Natural killer cell (primary cell): ENCODE data around the gene SEPTIN8. TPM values are rescaled to one million over a fixed set of nuclear protein-coding genes. Genes with fewer than 3 reads are reported as not detected.

Source experiments
- ATAC-seq, 3 donors: fragments of 150-1000 bp in 2 of 3; fragments of 200-7000 bp in 1 of 3; cut with Tn5 transposase; 1 replicate in 1 of 3; 2 replicates in 2 of 3; pipeline ENCODE4 v1.10.0; 2021; ENCODE audit warnings: mild to moderate bottlenecking in 2 of 3, moderate library complexity in 2 of 3
- DNase-seq, 2 donors: peaks; one replicate each; pipeline versions ENCODE4 v3.0.0 to v3.0.0-alpha.2; 2013 to 2021; ENCODE audit warnings: mixed read lengths in 1 of 2
- H3K27ac ChIP-seq: one replicate; pipeline ENCODE4 v1.5.1; 2013; ENCODE audit warnings: mild to moderate bottlenecking, low read length
- H3K27me3 ChIP-seq: one replicate; pipeline ENCODE4 v1.6.1; 2013; ENCODE audit warnings: low read length; ENCODE audit not compliant: control insufficient read depth, insufficient read depth
- H3K36me3 ChIP-seq: one replicate; pipeline ENCODE4 v1.6.1; 2013; ENCODE audit warnings: low read length; ENCODE audit not compliant: control insufficient read depth, insufficient read depth
- H3K4me1 ChIP-seq: one replicate; pipeline ENCODE4 v1.6.1; 2013; ENCODE audit warnings: low read length; ENCODE audit not compliant: control insufficient read depth, insufficient read depth
- H3K4me3 ChIP-seq: one replicate; pipeline ENCODE4 v1.5.1; 2013; ENCODE audit warnings: low read length
- H3K9me3 ChIP-seq: one replicate; pipeline ENCODE4 v1.6.1; 2013; ENCODE audit warnings: low read length; ENCODE audit not compliant: control insufficient read depth, insufficient read depth
- H3K27ac Mint-ChIP-seq, 2 donors: one replicate each; pipeline ENCODE4 v1.8.0; 2022; ENCODE audit warnings: mild to moderate bottlenecking in 2 of 2, mixed read lengths in 2 of 2, moderate library complexity in 1 of 2
- H3K27me3 Mint-ChIP-seq, 2 donors: one replicate each; pipeline ENCODE4 v1.8.0; 2022; ENCODE audit warnings: low read depth in 2 of 2, mixed read lengths in 2 of 2
- H3K36me3 Mint-ChIP-seq: one replicate; pipeline ENCODE4 v1.8.0; 2022; ENCODE audit warnings: mixed read lengths
- H3K4me1 Mint-ChIP-seq, 2 donors: one replicate each; pipeline ENCODE4 v1.8.0; 2022; ENCODE audit warnings: mixed read lengths in 2 of 2
- H3K4me3 Mint-ChIP-seq: one replicate; pipeline ENCODE4 v1.8.0; 2022; ENCODE audit warnings: mild to moderate bottlenecking, moderate library complexity, mixed read lengths
- H3K9me3 Mint-ChIP-seq, 2 donors: one replicate each; pipeline ENCODE4 v1.8.0; 2022; ENCODE audit warnings: mixed read lengths in 2 of 2
- WGBS: methylation state at CpG from one replicate; pipeline ENCODE4 v1.1.7; 2013; ENCODE audit warnings: missing lambda C conversion rate; ENCODE audit not compliant: insufficient coverage; 5-methylcytosine and 5-hydroxymethylcytosine counted together
- intact Hi-C: fragments of 100-400 bp; cut with micrococcal nuclease; formaldehyde crosslinking; loops from one replicate; pipeline ENCODE4 v1.14.2; 2022
- total RNA-seq, 4 donors: library from RNA; stranded (reverse); fragments of 120-200 nt in 1 of 4; gene quantifications; one replicate each; pipeline versions ENCODE4 v1.2.3 to v1.2.4, GENCODE V29; 2013 to 2022
- TF ChIP-seq, protein P1 (sequence below): fragments of 200-600 bp; IDR thresholded peaks from one replicate; pipeline ENCODE4 v1.8.0; 2022; ENCODE audit warnings: antibody characterized with exemption

Gene SEPTIN8
- total RNA-seq, 3 donors from 2014 or later (not counting 1 experiment from before 2014, with no cell fraction given), result 5.2 to 17.0 (median 9.4) TPM

DNA sequence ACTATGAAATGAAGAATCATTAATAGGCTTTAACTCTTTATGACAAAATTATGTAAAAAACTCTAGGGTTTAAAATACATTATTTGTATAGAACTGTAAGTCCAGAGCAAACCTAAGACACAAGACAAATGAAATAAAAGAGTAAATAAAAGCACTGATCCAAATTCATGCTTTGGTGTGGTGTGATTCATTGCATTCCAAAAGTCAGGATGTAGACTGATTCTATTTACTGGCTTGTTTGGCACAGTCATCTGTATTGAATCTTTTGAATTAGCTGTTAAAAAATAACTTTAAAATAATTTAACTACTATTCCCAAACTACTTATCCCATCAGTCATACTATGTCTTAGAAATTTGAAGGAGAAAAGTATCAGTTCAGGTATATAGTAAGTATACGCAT is 72.2 kb downstream of the SEPTIN8 start:
- Mint-ChIP-seq H3K9me3 (no peaks in the 10 kb centered on the region), H3K36me3 (peaks cover 13% of the 10 kb centered on the region), H3K4me1 (no peaks in the 10 kb centered on the region), H3K27me3 (no peaks in the 10 kb centered on the region), H3K27ac (no peak overlapping the region), H3K4me3 (no peak overlapping the region)
- H3K4me1 ChIP-seq, result no peaks in the 10 kb centered on the region
- H3K27me3 ChIP-seq, result no peaks in the 10 kb centered on the region
- no peak overlapping the region for H3K27ac ChIP-seq
- ATAC-seq (no peak), DNase-seq (no peak)
- peaks cover 28% of the 10 kb centered on the region for H3K36me3 ChIP-seq
- TF ChIP-seq, protein P1, sequence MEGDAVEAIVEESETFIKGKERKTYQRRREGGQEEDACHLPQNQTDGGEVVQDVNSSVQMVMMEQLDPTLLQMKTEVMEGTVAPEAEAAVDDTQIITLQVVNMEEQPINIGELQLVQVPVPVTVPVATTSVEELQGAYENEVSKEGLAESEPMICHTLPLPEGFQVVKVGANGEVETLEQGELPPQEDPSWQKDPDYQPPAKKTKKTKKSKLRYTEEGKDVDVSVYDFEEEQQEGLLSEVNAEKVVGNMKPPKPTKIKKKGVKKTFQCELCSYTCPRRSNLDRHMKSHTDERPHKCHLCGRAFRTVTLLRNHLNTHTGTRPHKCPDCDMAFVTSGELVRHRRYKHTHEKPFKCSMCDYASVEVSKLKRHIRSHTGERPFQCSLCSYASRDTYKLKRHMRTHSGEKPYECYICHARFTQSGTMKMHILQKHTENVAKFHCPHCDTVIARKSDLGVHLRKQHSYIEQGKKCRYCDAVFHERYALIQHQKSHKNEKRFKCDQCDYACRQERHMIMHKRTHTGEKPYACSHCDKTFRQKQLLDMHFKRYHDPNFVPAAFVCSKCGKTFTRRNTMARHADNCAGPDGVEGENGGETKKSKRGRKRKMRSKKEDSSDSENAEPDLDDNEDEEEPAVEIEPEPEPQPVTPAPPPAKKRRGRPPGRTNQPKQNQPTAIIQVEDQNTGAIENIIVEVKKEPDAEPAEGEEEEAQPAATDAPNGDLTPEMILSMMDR, result no peak
- intact Hi-C loops, result no loop called here
- no peak overlapping the region for H3K4me3 ChIP-seq
- no CpG with 5 or more reads among the region's 1 CpG for WGBS
- H3K9me3 ChIP-seq, result no peaks in the 10 kb centered on the region

Other genes with a start within 250 kb of the SEPTIN8 start
- not detected for gene IL5, start 233.7 kb downstream of the SEPTIN8 start, total RNA-seq
- 10 to 100 TPM; 21.0 to 31.2 (median 27.5) TPM for gene RAD50, start 220.3 kb downstream of the SEPTIN8 start, total RNA-seq
- 1 to 10 TPM in 1 of 3 donors, under 1 TPM in 1, not detected in 1; 0.80 to 1.4 TPM for gene IL13, start 119.1 kb downstream of the SEPTIN8 start, total RNA-seq
- gene IL4, start 103.2 kb downstream of the SEPTIN8 start, total RNA-seq, result 1 to 10 TPM in 1 of 3 donors, not detected in 2; 8.1 TPM
- gene KIF3A, start 39.7 kb downstream of the SEPTIN8 start, total RNA-seq, result 10 to 100 TPM; 13.6 to 19.2 (median 18.6) TPM
- gene CCNI2, start 29.8 kb downstream of the SEPTIN8 start, total RNA-seq, result 1 to 10 TPM in 1 of 3 donors, under 1 TPM in 1, not detected in 1; 0.23 to 1.5 TPM
- gene SOWAHA, start 36.1 kb upstream of the SEPTIN8 start, total RNA-seq, result not detected
- gene SHROOM1, start 53.4 kb upstream of the SEPTIN8 start, total RNA-seq, result 1 to 10 TPM in 1 of 3 donors, under 1 TPM in 2; 0.82 to 3.5 (median 0.85) TPM
- gene GDF9, start 89.2 kb upstream of the SEPTIN8 start, total RNA-seq, result under 1 TPM; 0.53 to 0.78 (median 0.57) TPM
- gene UQCRQ, start 89.4 kb upstream of the SEPTIN8 start, total RNA-seq, result 100 to 1,000 TPM; 114 to 116 (median 115) TPM
- 1 to 10 TPM in 2 of 3 donors, under 1 TPM in 1; 0.70 to 1.3 (median 1.2) TPM for gene LEAP2, start 96.4 kb upstream of the SEPTIN8 start, total RNA-seq
- 10 to 100 TPM; 87.5 to 98.1 (median 90.8) TPM for gene AFF4, start 186.4 kb upstream of the SEPTIN8 start, total RNA-seq
- gene ZCCHC10, start 249.3 kb upstream of the SEPTIN8 start, total RNA-seq, result 10 to 100 TPM; 18.4 to 20.5 (median 20.4) TPM